A673 (cell line): Measurements from ENCODE around the gene DNAH2.

Source experiments
- EZH2 ChIP-seq: fragments of 200-600 bp; sonication (generic); IDR thresholded peaks from 2 replicates; pipeline ENCODE4 v1.6.1; 2017; ENCODE audit warnings: borderline replicate concordance, low read depth, mild to moderate bottlenecking, mixed read lengths, antibody characterized with exemption, low read length; ENCODE audit not compliant: poor library complexity, severe bottlenecking
- TF ChIP-seq, protein P1 (sequence below): fragments of 300-800, 200-600 bp; sonication (generic); conservative IDR thresholded peaks from 2 replicates; pipeline ENCODE4 v1.5.1; 2017; ENCODE audit warnings: low read depth, mild to moderate bottlenecking, antibody characterized with exemption, low read length, moderate library complexity, mixed read lengths

DNA sequence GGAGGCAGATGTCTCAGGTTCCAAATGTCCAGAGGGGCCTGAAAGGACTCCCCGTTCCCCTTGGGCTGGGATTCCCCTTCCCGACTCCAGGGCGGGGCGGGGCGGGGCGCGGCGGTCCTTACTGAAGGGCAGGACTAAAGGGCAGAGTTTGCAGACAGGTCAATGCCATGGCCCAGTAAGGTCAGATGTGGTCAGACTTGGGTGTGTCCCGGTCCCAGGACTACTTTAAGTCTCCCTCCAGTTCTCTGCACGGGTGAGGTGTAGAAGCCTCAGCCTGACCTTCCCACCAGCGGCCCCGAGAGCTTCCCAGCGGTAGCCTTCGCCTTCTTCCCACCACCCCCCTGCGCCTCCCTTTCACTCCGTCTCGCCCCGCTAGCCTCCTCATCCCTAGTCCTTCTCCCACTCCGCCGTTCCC is 117.0 kb downstream of the DNAH2 start:
- TF ChIP-seq, protein P1, sequence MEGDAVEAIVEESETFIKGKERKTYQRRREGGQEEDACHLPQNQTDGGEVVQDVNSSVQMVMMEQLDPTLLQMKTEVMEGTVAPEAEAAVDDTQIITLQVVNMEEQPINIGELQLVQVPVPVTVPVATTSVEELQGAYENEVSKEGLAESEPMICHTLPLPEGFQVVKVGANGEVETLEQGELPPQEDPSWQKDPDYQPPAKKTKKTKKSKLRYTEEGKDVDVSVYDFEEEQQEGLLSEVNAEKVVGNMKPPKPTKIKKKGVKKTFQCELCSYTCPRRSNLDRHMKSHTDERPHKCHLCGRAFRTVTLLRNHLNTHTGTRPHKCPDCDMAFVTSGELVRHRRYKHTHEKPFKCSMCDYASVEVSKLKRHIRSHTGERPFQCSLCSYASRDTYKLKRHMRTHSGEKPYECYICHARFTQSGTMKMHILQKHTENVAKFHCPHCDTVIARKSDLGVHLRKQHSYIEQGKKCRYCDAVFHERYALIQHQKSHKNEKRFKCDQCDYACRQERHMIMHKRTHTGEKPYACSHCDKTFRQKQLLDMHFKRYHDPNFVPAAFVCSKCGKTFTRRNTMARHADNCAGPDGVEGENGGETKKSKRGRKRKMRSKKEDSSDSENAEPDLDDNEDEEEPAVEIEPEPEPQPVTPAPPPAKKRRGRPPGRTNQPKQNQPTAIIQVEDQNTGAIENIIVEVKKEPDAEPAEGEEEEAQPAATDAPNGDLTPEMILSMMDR: no peak
- TF ChIP-seq EZH2: no peak
